GM12891 (cell line): ENCODE data around the gene CDC42EP3.
A peak's percentile ranks its signal among the peaks of the same experiment; 100 is the strongest.

ENCODE experiments used
- PAX5 ChIP-seq: IDR thresholded peaks from 2 replicates; pipeline ENCODE4 v1.6.1; 2011; ENCODE audit warnings: low read length, moderate library complexity, mild to moderate bottlenecking; ENCODE audit not compliant: insufficient read depth, severe bottlenecking
- POLR2A ChIP-seq: IDR thresholded peaks from 2 replicates; pipeline ENCODE4 v1.6.1; 2011; ENCODE audit warnings: low read depth, low read length, control low read depth
- POLR2AphosphoS5 ChIP-seq: IDR thresholded peaks from 2 replicates; pipeline ENCODE4 v1.6.1; 2011; ENCODE audit warnings: low read depth, low read length, control low read depth
- POU2F2 ChIP-seq: IDR thresholded peaks from 2 replicates; pipeline ENCODE4 v1.6.1; 2011; ENCODE audit warnings: low read depth, mild to moderate bottlenecking, control low read depth, low read length, moderate library complexity
- SPI1 ChIP-seq: IDR thresholded peaks from 2 replicates; pipeline ENCODE4 v1.6.1; 2011; ENCODE audit warnings: low read depth, low read length, control low read depth
- TAF1 ChIP-seq: IDR thresholded peaks from 2 replicates; pipeline ENCODE4 v1.6.1; 2011; ENCODE audit warnings: low read depth, low read length, control low read depth

- TF ChIP-seq POLR2AphosphoS5 (peak; percentile 64; the same call in 1 of the 2 replicates), SPI1 (no peak), POLR2A (0 out of 2 replicates have a peak, but pooled peaks have one; percentile 33), TAF1 (no peak), PAX5 (no peak), POU2F2 (no peak)
Observed at GRCh38 chr2:37649518-37649917, 21.9 kb downstream of the CDC42EP3 start.
